Measurements from ENCODE around the gene TNIK. TPM values are rescaled to one million over a fixed set of nuclear protein-coding genes. Genes with fewer than 3 reads are reported as not detected.

TNIK gene
- total RNA-seq, 1 donor from 2014 or later: 15.5 TPM

- DNase-seq (ENCODE audit: extremely low spot score, unreplicated experiment): no peak
- no peaks in the 10 kb centered on the region for H3K27me3 Mint-ChIP-seq (ENCODE audit: unreplicated experiment)
- H3K9me3 Mint-ChIP-seq (ENCODE audit: unreplicated experiment): peaks cover 12% of the 10 kb centered on the region
- H3K36me3 Mint-ChIP-seq (ENCODE audit: unreplicated experiment): peaks cover 4% of the 10 kb centered on the region
- peaks cover 16% of the 10 kb centered on the region for H3K4me1 Mint-ChIP-seq (ENCODE audit: unreplicated experiment)
- H3K27ac Mint-ChIP-seq (ENCODE audit: unreplicated experiment): peak overlapping the region; percentile 23
- TF ChIP-seq CTCF (IDR thresholded peaks at IDR 0.05): no peak
- no peak overlapping the region for H3K4me3 Mint-ChIP-seq (ENCODE audit: unreplicated experiment)
These were observed 261.3 kb downstream of the TNIK start for GRCh38 chr3:171198781-171199472.

GRCh38 chr3:171195686-171196085 is 264.5 kb downstream of the TNIK start:
- no peak overlapping the region for H3K27ac Mint-ChIP-seq (ENCODE audit: unreplicated experiment)
- H3K4me3 Mint-ChIP-seq (ENCODE audit: unreplicated experiment): no peak overlapping the region
- peaks cover 12% of the 10 kb centered on the region for H3K9me3 Mint-ChIP-seq (ENCODE audit: unreplicated experiment)
- peak; percentile 24 for TF ChIP-seq CTCF (IDR thresholded peaks at IDR 0.05)
- peaks cover 4% of the 10 kb centered on the region for H3K36me3 Mint-ChIP-seq (ENCODE audit: unreplicated experiment)
- no peaks in the 10 kb centered on the region for H3K27me3 Mint-ChIP-seq (ENCODE audit: unreplicated experiment)
- DNase-seq (ENCODE audit: extremely low spot score, unreplicated experiment): no peak
- H3K4me1 Mint-ChIP-seq (ENCODE audit: unreplicated experiment): peaks cover 32% of the 10 kb centered on the region

- no peak for TF ChIP-seq CTCF (IDR thresholded peaks at IDR 0.05)
- H3K4me3 Mint-ChIP-seq (ENCODE audit: unreplicated experiment): no peak overlapping the region
- no peaks in the 10 kb centered on the region for H3K27me3 Mint-ChIP-seq (ENCODE audit: unreplicated experiment)
- no peak for DNase-seq (ENCODE audit: extremely low spot score, unreplicated experiment)
- peaks cover 4% of the 10 kb centered on the region for H3K36me3 Mint-ChIP-seq (ENCODE audit: unreplicated experiment)
- H3K27ac Mint-ChIP-seq (ENCODE audit: unreplicated experiment): no peak overlapping the region
- H3K9me3 Mint-ChIP-seq (ENCODE audit: unreplicated experiment): peaks cover 12% of the 10 kb centered on the region
- H3K4me1 Mint-ChIP-seq (ENCODE audit: unreplicated experiment): peaks cover 29% of the 10 kb centered on the region
These were observed 265.2 kb downstream of the TNIK start for GRCh38 chr3:171194965-171195364.

GRCh38 chr3:171193693-171194092 is 266.5 kb downstream of the TNIK start:
- H3K4me3 Mint-ChIP-seq (ENCODE audit: unreplicated experiment): no peak overlapping the region
- peaks cover 8% of the 10 kb centered on the region for H3K9me3 Mint-ChIP-seq (ENCODE audit: unreplicated experiment)
- H3K27me3 Mint-ChIP-seq (ENCODE audit: unreplicated experiment): no peaks in the 10 kb centered on the region
- no peak for DNase-seq (ENCODE audit: extremely low spot score, unreplicated experiment)
- H3K27ac Mint-ChIP-seq (ENCODE audit: unreplicated experiment): no peak overlapping the region
- H3K36me3 Mint-ChIP-seq (ENCODE audit: unreplicated experiment): peaks cover 6% of the 10 kb centered on the region
- TF ChIP-seq CTCF (IDR thresholded peaks at IDR 0.05): no peak
- H3K4me1 Mint-ChIP-seq (ENCODE audit: unreplicated experiment): peaks cover 18% of the 10 kb centered on the region

GRCh38 chr3:171192176-171192854 is 267.9 kb downstream of the TNIK start:
- TF ChIP-seq CTCF (IDR thresholded peaks at IDR 0.05): no peak
- peaks cover 8% of the 10 kb centered on the region for H3K36me3 Mint-ChIP-seq (ENCODE audit: unreplicated experiment)
- H3K27me3 Mint-ChIP-seq (ENCODE audit: unreplicated experiment): no peaks in the 10 kb centered on the region
- peaks cover 18% of the 10 kb centered on the region for H3K4me1 Mint-ChIP-seq (ENCODE audit: unreplicated experiment)
- no peak overlapping the region for H3K27ac Mint-ChIP-seq (ENCODE audit: unreplicated experiment)
- H3K9me3 Mint-ChIP-seq (ENCODE audit: unreplicated experiment): peaks cover under 1% of the 10 kb centered on the region
- no peak for DNase-seq (ENCODE audit: extremely low spot score, unreplicated experiment)
- H3K4me3 Mint-ChIP-seq (ENCODE audit: unreplicated experiment): no peak overlapping the region
